HG03175 (cell line): ENCODE measurements around the gene MCC.
"Not testable (repeated sequence)": the region's sequence is repeated elsewhere in the genome, so short reads cannot be mapped to it uniquely, and the experiment has no call there.

Experiments
- ATAC-seq: cut with Tn5 transposase; IDR thresholded peaks from one replicate; pipeline ENCODE4 v1.9.1; 2021; ENCODE audit warnings: mild to moderate bottlenecking, moderate library complexity; ENCODE audit not compliant: unreplicated experiment

Gene MCC

DNA sequence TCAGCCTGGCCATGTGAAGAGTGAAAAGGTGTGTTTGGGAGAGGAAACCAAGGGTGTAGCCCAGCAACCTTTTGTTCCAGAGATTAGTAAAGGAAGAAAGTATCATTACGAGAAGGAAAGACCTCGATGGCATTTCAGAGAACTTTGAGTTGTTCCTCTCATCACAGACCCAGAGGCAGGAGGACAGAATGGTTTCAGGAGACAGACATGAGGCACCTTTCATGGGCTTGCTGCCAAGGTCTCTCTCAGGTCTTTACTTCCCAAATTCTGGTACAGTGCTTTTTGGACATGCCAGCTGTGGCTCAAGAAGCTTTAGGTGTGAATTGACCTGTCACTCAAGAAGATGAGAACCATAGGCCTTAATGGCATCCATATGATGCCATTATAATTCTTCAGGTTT, 2.8 kb upstream of the MCC start:
- ATAC-seq, result no peak

DNA sequence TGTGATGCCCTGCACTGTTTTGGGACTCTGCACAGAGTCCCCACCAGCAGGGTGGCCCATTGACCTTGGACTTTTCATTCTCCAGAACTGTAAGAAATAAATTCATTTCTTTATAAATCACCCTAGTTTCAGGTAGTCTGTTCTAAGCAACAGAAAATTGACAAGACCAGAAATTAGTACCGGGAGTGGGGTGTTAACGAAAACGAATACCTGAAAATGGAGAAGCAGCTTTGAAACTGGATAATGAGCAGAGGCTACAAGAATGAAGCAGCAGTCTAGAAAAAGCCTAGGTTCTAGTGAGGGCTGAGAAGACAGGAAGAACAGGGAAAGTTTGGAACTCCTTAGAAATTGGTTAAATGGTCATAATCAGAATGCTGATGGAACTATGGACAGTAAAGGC, 2.1 kb upstream of the MCC start:
- ATAC-seq, result no peak

DNA sequence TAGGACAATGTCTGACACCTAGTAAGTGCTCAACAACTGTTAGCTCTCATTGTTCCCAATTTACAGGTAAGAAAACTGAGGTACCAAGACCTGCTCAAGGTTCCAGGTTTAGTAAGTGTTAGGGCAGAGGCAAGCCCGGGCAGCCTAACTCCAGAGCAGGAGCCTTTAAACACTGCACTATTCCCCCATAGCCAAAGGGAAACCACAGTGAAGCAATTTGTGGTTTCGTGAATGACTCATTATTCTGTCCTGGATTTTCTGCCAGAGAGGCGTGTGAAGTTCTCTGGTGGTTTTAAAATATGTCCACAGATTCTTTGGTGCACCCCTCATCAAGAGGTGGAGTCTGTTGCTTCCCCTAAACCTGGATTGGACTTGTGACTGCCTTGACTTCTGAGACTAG, 1.0 kb upstream of the MCC start:
- peak; percentile 53 for ATAC-seq

DNA sequence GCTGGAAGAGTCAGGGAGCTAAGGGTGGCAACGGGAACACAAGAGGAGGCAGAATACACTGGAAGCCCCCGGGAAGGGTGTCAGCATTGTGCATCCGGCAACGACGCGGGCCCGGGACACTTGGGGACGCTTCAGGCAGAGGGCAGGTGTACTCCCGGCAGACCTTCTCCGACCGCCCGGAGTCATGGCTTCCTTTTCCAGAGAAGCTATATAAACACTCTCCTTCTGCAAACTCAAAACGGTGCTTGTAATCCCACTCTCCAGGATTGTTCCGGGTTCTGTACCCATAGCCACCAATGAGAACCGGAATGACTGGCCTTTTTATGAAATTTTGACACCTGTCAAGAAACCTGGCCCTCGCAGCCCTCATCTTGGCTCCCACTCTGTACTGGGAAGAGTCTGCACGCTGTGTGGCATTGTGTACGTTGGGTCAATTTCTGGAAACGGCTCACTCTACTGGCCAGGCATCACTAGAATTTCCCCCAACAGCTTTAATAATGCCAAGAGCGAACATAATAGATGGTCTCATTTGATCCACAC, 462 bp upstream of the MCC start:
- no peak for ATAC-seq

DNA sequence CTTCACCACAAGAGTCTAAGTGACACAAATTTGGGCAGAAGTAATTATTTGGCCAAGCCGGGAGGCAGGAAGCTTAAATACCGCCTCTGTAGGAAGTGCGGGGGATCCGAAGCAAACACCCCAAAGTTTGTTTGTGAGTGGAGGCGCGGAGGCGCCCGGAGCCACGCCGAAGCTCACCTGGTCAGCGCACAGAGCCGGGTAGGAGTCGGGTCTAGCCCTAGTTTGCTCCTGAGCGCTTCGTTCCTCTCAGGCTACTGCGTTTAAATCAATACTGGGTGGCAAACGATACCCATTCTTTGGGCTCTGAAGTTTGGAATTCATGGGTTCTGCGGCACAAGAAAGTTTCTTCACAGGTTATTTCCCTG, 855 bp downstream of the MCC start:
- no peak for ATAC-seq

DNA sequence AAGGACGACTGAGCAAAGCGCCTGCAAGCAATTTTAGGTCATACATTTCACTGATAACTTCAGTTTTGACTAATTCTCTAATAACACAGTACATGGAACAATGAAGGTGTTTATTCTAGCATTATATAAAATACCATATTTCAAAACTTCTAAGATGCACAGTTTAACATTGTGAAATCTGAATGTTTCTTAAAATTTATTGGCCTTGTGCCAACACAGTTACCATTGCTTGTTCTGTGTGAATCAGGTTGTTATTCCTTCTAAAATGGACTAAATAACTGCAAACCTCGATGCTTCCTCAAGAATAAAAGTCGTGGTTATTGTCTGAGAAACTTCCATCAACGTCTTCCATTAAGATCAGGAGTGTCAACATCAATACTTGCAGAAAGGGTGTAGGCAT, 8.0 kb downstream of the MCC start:
- no peak for ATAC-seq

DNA sequence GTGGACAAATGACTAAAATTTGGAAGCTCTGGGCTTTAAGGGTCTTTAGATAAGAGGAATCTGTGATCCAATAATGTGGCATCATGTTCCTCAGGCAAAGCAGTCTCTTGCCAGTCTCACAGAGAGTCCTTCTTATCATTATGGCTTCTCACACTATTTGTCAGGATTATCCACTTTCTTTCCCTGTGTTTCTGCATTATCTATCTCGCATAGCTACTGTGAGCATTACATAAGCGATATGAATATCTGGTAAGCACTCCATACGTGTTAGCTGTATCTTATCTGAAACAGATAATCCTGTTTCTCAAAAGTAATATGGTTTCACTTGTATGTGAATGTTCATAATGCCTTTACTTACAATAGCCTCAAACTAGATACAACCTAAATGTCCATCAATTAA, 9.6 kb downstream of the MCC start:
- no peak for ATAC-seq

DNA sequence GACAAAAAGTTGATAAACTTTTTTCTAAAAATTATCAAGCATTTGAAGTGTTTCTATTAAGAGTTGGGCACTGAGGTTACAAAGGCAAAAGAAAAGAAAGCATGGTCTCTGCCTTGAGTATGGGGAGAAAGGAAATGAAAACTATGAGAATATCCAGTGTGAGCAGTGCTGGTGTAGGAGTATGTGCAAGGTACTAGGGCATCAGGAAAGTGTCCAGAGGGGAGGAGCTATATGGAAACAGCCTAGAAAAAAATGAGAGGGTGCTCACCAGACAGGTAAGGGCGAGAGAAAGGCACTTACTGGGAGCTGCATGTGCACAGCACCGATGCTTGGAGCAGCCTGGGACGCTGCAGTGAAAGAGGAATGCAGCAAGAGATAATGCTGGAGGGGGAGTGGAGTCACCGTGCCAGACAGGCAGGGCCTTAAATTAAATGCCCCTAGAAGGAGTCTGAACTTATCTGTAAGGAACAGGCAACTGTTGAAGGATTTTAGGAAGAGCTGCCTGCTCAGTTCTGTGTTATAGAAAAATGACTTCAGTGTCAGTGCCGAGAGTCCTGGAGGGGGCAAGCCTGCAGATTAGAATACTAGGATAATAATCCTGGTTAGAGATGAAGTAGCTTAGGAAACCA, 14.0 kb downstream of the MCC start:
- no peak for ATAC-seq

DNA sequence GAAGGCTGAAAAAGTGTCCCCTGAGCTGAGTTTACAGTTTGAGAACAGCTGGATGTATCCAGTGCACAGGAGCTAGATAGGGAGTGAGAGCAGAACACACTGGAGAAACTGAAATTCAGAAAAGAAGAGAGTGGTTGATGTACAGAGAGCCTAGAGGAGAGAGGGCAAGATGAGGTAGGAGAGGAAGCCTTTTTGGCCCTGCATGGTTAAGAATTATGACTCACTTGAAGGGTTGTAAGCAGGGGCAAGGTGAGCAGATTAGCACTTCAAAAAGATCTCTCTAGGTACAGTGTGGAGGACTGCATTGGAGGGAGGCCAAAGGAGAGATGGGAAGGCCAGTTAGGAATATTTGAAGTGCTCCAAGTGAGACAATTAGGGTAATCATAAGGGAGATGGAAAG, 25.2 kb downstream of the MCC start:
- no peak for ATAC-seq

DNA sequence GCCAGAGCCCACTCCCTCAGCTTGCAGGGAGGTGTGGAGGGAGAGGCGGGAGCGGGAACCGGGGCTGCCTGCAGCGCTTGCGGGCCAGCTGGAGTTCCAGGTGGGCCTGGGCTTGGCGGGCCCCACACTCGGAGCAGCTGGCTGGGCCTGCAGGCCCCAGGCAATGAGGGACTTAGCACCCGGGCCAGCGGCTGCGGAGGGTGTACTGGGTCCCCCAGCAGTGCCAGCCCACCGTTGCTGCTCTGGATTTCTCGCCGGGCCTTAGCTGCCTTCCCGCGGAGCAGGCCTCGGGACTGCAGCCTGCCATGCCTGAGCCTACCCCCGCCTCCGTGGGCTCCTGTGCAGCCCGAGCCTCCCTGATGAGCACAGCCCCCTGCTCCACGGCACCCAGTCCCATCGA, 31.1 kb downstream of the MCC start:
- not testable (repeated sequence) for ATAC-seq

DNA sequence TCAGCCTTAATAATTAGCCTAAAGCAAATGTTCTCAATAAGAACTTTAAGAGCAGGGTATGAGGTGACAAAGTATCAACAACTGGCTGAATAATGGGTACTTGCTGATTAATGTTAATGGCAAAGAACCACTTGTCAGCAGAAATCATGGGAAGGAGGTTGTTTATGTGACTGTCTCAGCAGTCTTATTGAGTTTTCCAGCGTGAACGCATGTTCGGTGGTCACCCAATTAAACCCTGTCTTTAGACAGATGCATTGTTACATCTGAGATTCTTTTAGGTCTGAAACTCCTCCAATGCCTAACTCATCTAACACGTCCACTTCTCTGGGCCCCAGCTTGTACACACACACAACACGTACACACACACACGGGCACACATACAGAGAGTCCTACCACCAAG, 35.3 kb downstream of the MCC start:
- no peak for ATAC-seq

DNA sequence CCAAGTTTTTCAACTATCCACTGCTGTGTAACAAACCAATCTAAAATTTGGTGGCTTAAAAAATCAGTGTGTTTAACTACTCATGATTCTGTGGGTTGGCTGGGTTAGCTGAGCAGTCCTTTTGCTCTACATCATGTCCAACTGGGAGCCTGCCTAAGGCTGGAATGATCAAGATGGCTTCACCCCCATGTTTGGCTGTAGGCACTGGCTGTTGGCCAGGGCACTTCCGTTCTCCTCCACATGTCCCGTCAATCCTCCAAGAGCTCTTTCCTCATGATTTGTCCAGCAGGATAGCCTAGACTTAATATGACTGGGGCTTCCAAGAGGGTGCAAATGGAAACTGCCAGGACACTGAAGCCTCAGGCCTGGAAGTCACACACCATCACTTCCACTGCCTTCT, 36.5 kb downstream of the MCC start:
- ATAC-seq, result no peak

DNA sequence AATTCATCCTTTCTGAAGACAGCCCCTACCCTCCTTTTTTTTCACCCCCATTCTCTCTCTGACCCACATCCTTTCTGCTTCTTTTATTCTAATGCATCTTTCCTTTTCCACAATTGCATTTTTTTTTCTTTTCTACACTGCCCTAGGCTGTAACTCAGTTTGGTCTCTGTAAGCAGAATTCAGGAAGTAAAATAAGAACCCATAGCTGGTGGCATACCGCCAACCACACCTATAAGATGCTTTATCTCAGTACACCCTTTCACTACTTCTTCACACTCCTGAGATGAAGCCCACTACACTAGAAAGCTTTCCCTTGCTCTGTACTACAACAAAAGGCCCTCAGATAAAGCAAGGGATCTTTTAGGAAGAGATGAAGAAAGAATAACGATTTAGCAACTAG, 37.3 kb downstream of the MCC start:
- ATAC-seq, result no peak

DNA sequence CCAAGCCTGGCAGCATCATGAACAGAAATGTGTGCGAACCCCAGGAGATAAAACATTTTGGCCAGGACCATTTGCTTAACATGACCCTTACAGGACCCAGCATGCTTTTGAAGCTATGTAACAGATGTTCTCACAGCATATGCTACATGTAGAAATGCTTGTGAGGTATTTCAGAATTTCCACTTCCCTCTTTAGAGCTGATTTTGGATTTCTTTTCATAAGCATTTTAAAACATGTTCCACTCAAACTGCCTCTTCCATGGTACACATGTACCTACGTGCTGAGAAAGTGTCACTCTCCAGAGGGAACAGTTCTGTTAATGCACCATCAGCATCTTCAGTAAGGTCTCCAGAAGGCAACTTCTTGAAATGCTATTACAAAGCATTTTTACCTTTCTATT, 37.8 kb downstream of the MCC start:
- ATAC-seq, result no peak

DNA sequence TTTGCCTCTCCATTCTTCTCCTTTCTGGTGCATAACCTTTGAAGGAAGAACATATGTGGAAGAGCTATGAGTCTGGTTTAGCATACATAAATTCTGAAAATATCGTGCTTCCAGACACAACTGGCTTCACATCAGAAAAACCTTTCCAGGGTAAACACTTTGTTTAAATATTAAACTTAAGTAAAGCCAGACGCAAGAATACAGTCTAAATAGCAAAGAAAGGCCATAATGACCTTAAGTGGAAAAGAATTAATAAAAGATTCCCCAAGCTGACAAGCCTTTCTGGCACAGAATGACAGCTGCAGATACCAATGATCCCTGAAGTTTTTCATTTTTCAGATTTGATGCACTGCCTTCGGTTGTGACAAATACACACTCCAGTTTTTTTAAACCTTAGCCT, 40.0 kb downstream of the MCC start:
- ATAC-seq, result no peak

DNA sequence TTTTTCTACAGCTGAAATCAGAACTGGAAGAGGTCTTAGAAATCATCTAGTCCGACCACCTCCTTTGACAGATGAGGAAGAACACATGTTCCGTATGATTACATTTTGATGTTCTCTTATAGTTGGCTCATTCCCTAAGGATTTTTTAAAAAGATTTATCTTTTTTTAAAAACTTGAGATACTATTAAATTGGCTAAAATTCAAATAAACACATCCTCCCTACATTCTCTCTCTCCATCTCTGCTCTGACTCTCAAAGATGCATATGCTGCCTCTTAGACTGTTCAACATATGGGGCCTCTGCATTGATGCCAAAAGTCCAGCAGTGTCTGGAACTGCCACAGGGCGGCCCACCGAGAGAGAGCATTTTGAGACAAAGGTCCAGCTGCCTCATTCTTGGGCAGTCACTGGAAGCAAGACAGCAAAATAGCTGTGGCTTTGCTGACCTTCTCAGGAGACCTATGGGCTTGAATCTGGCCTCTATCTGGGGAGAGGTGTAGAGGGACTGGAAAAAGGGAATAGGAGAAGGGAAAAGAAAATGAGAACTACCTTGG, 40.7 kb downstream of the MCC start:
- ATAC-seq, result no peak

DNA sequence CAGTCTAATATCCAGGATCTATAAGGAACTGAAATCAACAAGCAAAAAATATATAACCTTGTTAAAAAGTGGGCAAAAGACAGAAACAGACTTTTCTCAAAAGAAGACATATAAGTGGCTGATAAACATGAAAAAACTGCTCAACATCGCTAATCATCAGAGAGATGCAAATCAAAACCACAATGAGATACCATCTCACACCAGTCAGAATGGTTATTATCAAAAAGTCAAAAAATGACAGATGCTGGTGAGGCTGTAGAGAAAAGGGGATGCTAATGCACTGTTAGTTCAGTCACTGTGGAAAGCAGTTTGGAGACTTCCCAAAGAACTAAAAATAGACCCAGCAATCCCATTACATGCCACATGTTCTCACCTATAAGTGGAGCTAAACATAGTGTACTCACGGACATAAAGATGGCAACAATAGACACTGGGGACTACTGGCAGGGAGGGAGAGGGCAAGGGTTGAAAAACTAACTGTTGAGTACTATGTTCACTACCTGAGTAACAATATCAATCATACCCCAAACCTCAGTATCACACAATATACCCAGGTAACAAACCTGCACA, 41.8 kb downstream of the MCC start:
- no peak for ATAC-seq

DNA sequence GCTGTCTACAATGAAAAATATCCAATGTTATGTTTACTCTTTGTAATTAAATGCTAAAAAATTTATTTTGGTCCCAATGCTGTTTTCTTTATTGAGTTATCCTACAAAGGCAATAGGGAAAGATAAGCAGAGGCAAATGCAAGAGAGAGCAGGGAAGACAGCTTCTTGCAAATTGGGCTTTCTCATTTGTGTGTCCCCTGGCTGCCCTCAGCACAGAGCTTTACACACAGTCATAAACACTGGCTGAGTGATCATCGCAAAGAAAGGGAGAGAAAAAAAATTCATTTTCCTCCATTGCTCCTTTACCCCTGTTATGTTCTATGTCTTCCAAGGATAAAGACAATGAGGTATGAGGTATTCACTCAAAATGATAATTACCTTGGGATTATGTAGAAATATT, 51.1 kb downstream of the MCC start:
- ATAC-seq, result no peak

DNA sequence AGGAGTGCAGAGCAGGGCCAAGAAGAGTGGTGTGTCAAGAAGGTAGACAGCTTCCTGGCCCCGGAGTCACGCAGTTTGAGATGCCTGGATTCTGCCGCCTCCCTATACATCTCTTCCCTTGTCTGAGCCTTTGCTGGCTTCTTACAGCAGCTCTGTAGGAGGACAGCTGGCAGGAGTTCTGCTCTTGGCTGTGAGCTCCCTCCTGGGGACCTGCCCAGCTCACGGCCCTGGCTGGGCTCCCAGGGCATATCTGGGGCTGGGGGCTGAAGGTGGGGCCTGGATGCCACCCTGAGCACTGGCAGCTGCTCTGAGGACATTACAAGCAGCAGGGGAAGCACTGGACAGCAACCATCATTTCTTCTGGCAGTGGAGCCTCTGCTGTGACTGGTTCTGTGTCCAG, 52.7 kb downstream of the MCC start:
- ATAC-seq, result no peak

DNA sequence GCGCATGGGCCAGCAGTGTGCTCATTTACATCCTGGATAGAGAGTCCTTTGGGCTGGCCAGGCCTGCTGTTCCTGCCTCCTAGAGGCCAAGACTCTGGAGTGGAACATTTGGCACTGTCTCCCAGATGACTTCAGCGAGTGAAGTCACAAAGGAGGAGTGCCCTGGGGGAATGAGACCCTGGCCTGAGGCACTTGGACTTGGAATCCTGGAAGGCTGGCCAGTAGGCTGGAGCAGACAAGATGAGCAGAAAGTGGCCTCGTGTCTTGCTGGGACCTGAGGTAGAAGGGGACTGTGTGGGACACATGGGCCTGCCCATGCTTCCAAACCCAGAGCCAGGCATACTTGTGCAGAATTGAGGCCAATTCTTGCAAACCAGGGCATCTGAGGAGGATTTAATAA, 53.4 kb downstream of the MCC start, which contains the start of gene TSSK1B:
Gene TSSK1B (minus strand): TSS at position 101 of the 400 bp plus-strand sequence. CDS start 150 bp downstream, outside the sequence.
- ATAC-seq, result no peak

DNA sequence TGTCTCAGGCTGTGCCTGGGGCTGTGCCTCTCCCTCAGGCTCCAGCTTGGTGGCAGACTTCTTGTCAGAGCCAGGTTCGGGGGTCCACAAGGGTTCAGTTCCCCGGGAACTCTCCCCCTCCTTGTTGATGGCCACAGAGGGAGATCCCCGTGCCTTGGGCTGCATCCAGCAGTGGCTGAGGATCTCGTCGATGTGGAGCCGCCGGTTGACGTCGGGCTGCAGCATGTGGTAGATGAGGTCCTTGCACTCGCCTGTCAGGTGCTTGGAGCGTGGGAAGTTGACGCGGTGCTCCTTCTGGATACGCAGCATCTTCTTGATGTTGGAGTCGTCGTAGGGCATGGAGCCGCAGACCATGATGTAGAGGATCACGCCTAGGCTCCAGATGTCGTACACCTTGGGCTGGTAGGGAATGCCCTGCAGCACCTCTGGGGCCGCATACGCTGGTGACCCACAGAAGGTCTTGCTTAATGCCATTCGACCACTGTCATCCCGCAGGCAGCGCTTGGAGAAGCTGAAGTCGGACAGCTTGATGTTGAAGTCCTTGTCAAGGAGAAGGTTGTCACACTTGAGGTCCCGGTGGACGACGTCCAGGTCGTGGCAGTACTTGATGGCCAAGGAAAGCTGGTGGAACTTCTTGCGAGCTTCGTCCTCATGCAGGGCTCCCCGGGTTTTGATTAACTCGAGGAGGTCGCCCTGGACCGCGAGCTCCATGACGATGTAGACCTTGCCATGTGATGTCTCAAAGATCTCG, 54.2 kb downstream of the MCC start:
- no peak for ATAC-seq

DNA sequence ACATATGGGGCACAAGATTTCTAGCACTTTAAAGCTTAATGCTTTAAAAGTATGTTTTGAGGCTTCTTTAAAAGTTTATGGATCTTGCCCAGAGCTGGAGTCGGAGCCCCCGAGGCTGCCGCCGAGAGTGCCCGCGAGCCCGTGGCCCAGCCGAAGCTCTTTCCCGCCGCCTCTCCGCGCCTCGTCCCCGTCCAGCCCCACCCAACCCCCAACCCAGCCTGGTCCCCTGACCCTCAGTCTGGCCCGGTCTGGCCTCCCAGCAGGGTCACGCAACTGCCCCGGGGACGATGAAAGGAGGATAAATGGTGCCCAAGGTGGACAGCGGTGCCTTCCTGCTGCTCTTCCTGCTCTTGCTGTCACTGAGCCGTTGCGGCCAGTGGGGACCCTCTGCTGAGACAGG, 55.2 kb downstream of the MCC start:
- no peak for ATAC-seq
